PC-9 (cell line): ENCODE data around the gene PALLD.

ENCODE experiments used
- EZH2 ChIP-seq: fragments of 200-600 bp; sonication (generic); IDR thresholded peaks from 2 replicates; pipeline ENCODE4 v1.8.0; 2017; ENCODE audit warnings: antibody characterized with exemption, low read depth
- TF ChIP-seq, protein P1 (sequence below): fragments of 200-600 bp; sonication (generic); conservative IDR thresholded peaks from 2 replicates; pipeline ENCODE4 v1.6.1; 2017; ENCODE audit warnings: mixed run types, antibody characterized with exemption, mild to moderate bottlenecking, moderate library complexity

DNA sequence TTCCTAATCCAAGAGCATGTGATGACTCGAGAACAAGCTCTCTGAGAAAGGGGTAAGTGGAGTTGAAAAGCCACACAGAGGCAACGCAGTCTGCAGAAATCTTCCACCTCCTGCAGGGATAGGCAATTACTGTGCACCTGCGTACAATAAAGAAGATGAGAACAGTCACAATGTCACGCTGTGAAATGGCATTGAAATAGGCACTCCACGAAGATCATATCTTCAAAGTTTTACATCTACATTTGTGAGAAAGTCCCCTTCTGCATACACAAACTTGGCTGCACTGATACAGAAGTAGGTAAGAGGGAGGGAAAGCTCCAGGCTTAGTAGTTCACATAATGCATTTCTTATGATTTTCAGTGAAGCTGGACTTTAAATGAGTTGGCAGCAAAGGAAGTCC, 43.7 kb upstream of the PALLD start:
- TF ChIP-seq, protein P1, sequence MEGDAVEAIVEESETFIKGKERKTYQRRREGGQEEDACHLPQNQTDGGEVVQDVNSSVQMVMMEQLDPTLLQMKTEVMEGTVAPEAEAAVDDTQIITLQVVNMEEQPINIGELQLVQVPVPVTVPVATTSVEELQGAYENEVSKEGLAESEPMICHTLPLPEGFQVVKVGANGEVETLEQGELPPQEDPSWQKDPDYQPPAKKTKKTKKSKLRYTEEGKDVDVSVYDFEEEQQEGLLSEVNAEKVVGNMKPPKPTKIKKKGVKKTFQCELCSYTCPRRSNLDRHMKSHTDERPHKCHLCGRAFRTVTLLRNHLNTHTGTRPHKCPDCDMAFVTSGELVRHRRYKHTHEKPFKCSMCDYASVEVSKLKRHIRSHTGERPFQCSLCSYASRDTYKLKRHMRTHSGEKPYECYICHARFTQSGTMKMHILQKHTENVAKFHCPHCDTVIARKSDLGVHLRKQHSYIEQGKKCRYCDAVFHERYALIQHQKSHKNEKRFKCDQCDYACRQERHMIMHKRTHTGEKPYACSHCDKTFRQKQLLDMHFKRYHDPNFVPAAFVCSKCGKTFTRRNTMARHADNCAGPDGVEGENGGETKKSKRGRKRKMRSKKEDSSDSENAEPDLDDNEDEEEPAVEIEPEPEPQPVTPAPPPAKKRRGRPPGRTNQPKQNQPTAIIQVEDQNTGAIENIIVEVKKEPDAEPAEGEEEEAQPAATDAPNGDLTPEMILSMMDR: no peak
- no peak for TF ChIP-seq EZH2
